ENCODE results near the gene CRHR2. TPM values are rescaled to one million over a fixed set of nuclear protein-coding genes. Genes with fewer than 3 reads are reported as not detected.

Gene CRHR2
- total RNA-seq, 1 experiment from 2014 or later = 0.22 TPM

- H3K4me3 Mint-ChIP-seq = no peak overlapping the region
- CTCF ChIA-PET = interaction anchor here (0.8 to 1.6 kb wide), 4 partner anchors 15 to 111 kb away, joined by 3 to 4 read pairs (median 4); no protein-coding TSS in a partner anchor
- H3K9me3 Mint-ChIP-seq = no peaks in the 10 kb centered on the region
- POLR2A ChIA-PET = no interaction called here
- no peak overlapping the region for H3K27ac Mint-ChIP-seq
- H3K4me1 Mint-ChIP-seq = peaks cover 46% of the 10 kb centered on the region
- no peak for DNase-seq (ENCODE audit: low spot score)
- no peaks in the 10 kb centered on the region for H3K36me3 Mint-ChIP-seq
- no peak for ATAC-seq
- H3K27me3 Mint-ChIP-seq (ENCODE audit: low read depth) = peaks cover 66% of the 10 kb centered on the region
- no peak for TF ChIP-seq ERG (CRISPR knock-in tag; IDR thresholded peaks at IDR 0.05)
- peak; percentile 61; the same call in 1 of the 2 replicates for TF ChIP-seq ZNF263 (CRISPR knock-in tag; IDR thresholded peaks at IDR 0.05; ENCODE audit: low read depth)
- TF ChIP-seq, protein P1, sequence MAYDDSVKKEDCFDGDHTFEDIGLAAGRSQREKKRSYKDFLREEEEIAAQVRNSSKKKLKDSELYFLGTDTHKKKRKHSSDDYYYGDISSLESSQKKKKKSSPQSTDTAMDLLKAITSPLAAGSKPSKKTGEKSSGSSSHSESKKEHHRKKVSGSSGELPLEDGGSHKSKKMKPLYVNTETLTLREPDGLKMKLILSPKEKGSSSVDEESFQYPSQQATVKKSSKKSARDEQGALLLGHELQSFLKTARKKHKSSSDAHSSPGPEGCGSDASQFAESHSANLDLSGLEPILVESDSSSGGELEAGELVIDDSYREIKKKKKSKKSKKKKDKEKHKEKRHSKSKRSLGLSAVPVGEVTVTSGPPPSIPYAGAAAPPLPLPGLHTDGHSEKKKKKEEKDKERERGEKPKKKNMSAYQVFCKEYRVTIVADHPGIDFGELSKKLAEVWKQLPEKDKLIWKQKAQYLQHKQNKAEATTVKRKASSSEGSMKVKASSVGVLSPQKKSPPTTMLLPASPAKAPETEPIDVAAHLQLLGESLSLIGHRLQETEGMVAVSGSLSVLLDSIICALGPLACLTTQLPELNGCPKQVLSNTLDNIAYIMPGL (CRISPR knock-in tag; IDR thresholded peaks at IDR 0.05) = no peak
Measured at GRCh38 chr7:30679664-30680063, 2.6 kb downstream of the CRHR2 start.

GRCh38 chr7:30678805-30679204 lies 3.5 kb downstream of the CRHR2 start:
- POLR2A ChIA-PET = no interaction called here
- Mint-ChIP-seq H3K27me3 (ENCODE audit: low read depth) (peaks cover 57% of the 10 kb centered on the region), H3K9me3 (no peaks in the 10 kb centered on the region), H3K36me3 (no peaks in the 10 kb centered on the region), H3K4me1 (peaks cover 39% of the 10 kb centered on the region), H3K4me3 (no peak overlapping the region), H3K27ac (no peak overlapping the region)
- no peak for DNase-seq (ENCODE audit: low spot score)
- peak; percentile 8 for ATAC-seq
- CTCF ChIA-PET = interaction anchor here (1.2 to 1.6 kb wide), 3 partner anchors 38 to 112 kb away, joined by 3 to 4 read pairs (median 4); no protein-coding TSS in a partner anchor
- TF ChIP-seq ZBTB43 (CRISPR knock-in tag; IDR thresholded peaks at IDR 0.05) (no peak), USF1 (CRISPR knock-in tag; IDR thresholded peaks at IDR 0.05) (peak; percentile 54), ZNF281 (CRISPR knock-in tag; IDR thresholded peaks at IDR 0.05) (no peak)
- TF ChIP-seq, protein P2, sequence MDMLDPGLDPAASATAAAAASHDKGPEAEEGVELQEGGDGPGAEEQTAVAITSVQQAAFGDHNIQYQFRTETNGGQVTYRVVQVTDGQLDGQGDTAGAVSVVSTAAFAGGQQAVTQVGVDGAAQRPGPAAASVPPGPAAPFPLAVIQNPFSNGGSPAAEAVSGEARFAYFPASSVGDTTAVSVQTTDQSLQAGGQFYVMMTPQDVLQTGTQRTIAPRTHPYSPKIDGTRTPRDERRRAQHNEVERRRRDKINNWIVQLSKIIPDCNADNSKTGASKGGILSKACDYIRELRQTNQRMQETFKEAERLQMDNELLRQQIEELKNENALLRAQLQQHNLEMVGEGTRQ (CRISPR knock-in tag; IDR thresholded peaks at IDR 0.05) = peak; percentile 70
- TF ChIP-seq, protein P3, sequence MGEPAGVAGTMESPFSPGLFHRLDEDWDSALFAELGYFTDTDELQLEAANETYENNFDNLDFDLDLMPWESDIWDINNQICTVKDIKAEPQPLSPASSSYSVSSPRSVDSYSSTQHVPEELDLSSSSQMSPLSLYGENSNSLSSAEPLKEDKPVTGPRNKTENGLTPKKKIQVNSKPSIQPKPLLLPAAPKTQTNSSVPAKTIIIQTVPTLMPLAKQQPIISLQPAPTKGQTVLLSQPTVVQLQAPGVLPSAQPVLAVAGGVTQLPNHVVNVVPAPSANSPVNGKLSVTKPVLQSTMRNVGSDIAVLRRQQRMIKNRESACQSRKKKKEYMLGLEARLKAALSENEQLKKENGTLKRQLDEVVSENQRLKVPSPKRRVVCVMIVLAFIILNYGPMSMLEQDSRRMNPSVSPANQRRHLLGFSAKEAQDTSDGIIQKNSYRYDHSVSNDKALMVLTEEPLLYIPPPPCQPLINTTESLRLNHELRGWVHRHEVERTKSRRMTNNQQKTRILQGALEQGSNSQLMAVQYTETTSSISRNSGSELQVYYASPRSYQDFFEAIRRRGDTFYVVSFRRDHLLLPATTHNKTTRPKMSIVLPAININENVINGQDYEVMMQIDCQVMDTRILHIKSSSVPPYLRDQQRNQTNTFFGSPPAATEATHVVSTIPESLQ (CRISPR knock-in tag; IDR thresholded peaks at IDR 0.05) = no peak

GRCh38 chr7:30674876-30675275 lies 7.4 kb downstream of the CRHR2 start:
- ChIA-PET CTCF (no interaction called here), POLR2A (no interaction called here)
- Mint-ChIP-seq H3K4me1 (peaks cover 16% of the 10 kb centered on the region), H3K4me3 (no peak overlapping the region), H3K9me3 (0 out of 2 replicates have a peak, but pooled peaks cover 5% of the 10 kb centered on the region), H3K27me3 (ENCODE audit: low read depth) (peaks cover 23% of the 10 kb centered on the region), H3K27ac (no peak overlapping the region), H3K36me3 (no peaks in the 10 kb centered on the region)
- ATAC-seq (no peak), DNase-seq (ENCODE audit: low spot score) (no peak)
- TF ChIP-seq PREB (CRISPR knock-in tag; IDR thresholded peaks at IDR 0.05; ENCODE audit: borderline replicate concordance) = no peak
- no peak for TF ChIP-seq IRF1 (CRISPR knock-in tag; IDR thresholded peaks at IDR 0.05)
- TF ChIP-seq NR3C1 (CRISPR knock-in tag; conservative IDR thresholded peaks at IDR 0.05; ENCODE audit: low read depth) = no peak
- TF ChIP-seq, protein P1 (CRISPR knock-in tag; IDR thresholded peaks at IDR 0.05) = no peak
